Upper lobe of right lung (tissue), 1 donor: ENCODE data around the gene RAD9A. TPM values are rescaled to one million over a fixed set of nuclear protein-coding genes. Genes with fewer than 3 reads are reported as not detected.

Experiments
- ATAC-seq: fragments of 200-7000 bp; cut with Tn5 transposase; one replicate; pipeline ENCODE4 v1.9.1; 2020; ENCODE audit warnings: mild to moderate bottlenecking, moderate library complexity
- DNase-seq: peaks from one replicate; pipeline ENCODE4 v3.0.0-alpha.2; 2020
- H3K27ac ChIP-seq: fragments of 200-600 bp; one replicate; pipeline ENCODE4 v1.8.0; 2022
- H3K27me3 ChIP-seq: fragments of 200-600 bp; one replicate; pipeline ENCODE4 v1.8.0; 2022; ENCODE audit warnings: mild to moderate bottlenecking
- H3K36me3 ChIP-seq: fragments of 200-600 bp; one replicate; pipeline ENCODE4 v1.8.0; 2022
- H3K4me1 ChIP-seq: fragments of 200-600 bp; one replicate; pipeline ENCODE4 v1.8.0; 2022
- H3K4me3 ChIP-seq: fragments of 200-600 bp; one replicate; pipeline ENCODE4 v1.8.0; 2022; ENCODE audit warnings: mild to moderate bottlenecking
- H3K9me3 ChIP-seq: fragments of 200-600 bp; one replicate; pipeline ENCODE4 v1.8.0; 2022
- intact Hi-C: fragments of 100-400 bp; cut with DNase I; formaldehyde crosslinking; loops from one replicate; pipeline ENCODE4 v1.11.0; 2022
- total RNA-seq: library from RNA; stranded (reverse); fragmentation: NEBNext Ultra II Directional; extraction: Animal tissue kit (Norgen Biotek cat#: 25700); gene quantifications from one replicate; pipeline ENCODE4 v1.2.1, GENCODE V29; 2021
- TF ChIP-seq, protein P1 (sequence below): fragments of 200-600 bp; IDR thresholded peaks from one replicate; pipeline ENCODE4 v1.8.0; 2022; ENCODE audit warnings: antibody characterized with exemption
- donor health status: DM: no; HTN: yes; CAD: no; lungs with severe emphysema.

Gene RAD9A
- total RNA-seq, 1 donor from 2014 or later, result 20.7 TPM

DNA sequence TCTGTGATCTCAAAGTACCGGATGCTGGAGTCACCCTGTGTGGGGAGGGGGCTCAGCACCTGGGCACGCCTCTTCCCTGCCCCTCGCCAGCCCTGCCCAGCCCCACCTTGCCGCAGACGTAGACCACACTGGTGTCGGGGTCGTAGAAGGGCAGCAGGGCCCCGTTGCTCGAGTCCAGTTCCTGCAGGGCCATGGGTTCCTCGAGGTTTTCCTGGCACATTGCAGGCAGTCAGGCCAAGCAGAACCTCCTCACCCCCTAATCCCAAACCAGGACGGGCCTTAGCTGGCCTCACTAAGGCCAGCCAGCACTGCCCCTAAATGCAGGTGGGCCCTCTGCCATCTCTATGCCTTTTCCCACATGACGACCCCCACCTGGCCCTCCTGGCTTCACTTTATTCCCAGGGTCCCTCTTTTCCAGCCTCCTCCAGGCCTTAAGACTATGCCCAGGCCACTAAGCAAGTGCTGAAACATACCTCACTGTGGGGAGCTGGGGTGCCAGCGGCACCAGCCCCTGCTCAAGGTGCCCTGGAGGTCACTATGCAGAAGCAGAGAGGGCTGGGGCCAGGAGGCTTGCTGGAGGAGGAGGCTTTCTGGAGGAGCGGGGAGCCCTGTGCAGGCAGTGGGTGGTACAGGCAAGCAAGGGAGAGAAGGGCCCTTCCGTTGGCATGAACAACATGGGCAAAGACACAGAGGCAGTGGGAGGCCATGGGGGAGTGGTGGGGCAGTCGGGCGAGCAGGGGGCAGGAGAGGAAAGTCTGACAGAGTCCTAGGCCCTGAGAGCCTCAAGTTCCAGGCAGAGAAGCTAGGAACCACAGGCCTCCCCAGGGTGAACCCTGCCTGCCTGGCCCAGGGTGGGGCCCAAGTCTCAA is 48.7 kb downstream of the RAD9A start:
- H3K27ac ChIP-seq, result peak overlapping the region; percentile 65
- intact Hi-C loops, result no loop called here
- H3K4me1 ChIP-seq, result peaks cover 24% of the 10 kb centered on the region
- H3K27me3 ChIP-seq, result no peaks in the 10 kb centered on the region
- no peak for DNase-seq
- no peak overlapping the region for H3K4me3 ChIP-seq
- TF ChIP-seq, protein P1, sequence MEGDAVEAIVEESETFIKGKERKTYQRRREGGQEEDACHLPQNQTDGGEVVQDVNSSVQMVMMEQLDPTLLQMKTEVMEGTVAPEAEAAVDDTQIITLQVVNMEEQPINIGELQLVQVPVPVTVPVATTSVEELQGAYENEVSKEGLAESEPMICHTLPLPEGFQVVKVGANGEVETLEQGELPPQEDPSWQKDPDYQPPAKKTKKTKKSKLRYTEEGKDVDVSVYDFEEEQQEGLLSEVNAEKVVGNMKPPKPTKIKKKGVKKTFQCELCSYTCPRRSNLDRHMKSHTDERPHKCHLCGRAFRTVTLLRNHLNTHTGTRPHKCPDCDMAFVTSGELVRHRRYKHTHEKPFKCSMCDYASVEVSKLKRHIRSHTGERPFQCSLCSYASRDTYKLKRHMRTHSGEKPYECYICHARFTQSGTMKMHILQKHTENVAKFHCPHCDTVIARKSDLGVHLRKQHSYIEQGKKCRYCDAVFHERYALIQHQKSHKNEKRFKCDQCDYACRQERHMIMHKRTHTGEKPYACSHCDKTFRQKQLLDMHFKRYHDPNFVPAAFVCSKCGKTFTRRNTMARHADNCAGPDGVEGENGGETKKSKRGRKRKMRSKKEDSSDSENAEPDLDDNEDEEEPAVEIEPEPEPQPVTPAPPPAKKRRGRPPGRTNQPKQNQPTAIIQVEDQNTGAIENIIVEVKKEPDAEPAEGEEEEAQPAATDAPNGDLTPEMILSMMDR, result no peak
- H3K9me3 ChIP-seq, result no peaks in the 10 kb centered on the region
- peaks cover 25% of the 10 kb centered on the region for H3K36me3 ChIP-seq
- ATAC-seq, result no peak

DNA sequence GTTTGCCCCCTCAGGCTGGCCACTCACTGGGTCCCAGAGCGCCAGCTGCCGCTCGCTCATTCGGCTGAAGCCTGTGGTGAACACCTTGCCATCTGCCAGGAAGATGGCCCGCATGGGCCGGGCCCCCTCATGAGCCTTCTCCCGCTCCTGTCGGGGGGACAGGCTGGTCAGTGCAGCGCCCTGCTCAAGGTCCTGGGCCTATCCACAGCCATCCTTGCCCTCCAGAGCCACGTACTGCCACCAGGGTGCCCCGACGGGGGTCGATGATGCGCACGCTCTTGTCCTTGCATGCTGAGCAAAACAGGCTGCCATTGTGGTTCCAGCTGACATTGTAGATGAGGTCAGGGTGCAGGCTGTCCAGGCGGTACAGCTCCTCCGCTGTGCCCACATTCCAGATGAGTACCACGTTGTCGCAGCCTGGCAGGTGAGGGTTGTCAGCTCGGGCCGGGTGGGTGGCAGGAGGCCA is 49.3 kb downstream of the RAD9A start:
- TF ChIP-seq, protein P1, result no peak

DNA sequence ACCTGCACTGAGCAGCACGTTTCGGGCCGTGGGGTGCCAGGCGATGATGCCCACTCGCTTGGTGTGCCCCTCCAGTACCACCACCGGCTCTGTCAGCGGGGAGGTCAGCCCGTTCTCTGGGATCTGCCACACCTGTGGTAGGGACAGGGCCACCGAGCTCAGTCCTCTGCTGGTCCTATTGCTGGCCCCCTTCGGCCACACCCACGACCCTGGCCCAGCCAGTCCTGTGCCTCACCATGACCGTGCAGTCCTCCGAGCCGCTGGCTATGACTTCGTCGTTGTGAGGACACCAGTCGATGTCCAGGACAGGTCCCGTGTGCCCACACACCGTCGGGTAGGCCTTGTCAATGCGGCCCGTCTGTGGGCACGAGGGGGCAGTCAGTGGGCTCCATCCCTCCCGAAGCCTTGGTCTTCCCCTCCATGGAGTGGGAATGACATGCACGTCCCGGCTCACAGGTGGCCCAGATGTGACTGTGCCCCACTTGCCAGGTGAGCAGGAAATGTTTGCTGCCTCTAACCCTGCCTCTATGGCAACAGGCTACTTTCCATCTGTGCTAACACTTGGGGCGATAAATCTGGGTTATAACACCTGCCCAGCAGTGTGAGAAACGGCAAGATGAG is 50.1 kb downstream of the RAD9A start:
- Histone ChIP-seq H3K27ac (no peak overlapping the region), H3K4me1 (peaks cover 24% of the 10 kb centered on the region), H3K36me3 (peaks cover 18% of the 10 kb centered on the region), H3K4me3 (no peak overlapping the region), H3K27me3 (no peaks in the 10 kb centered on the region), H3K9me3 (no peaks in the 10 kb centered on the region)
- intact Hi-C loops, result no loop called here
- ATAC-seq (no peak), DNase-seq (no peak)
- TF ChIP-seq, protein P1, result no peak

More for the DNA sequence above, 49.3 kb downstream of the RAD9A start:
- DNase-seq, result no peak
- peaks cover 24% of the 10 kb centered on the region for H3K4me1 ChIP-seq
- intact Hi-C loops, result no loop called here
- ATAC-seq, result no peak
- H3K27me3 ChIP-seq, result no peaks in the 10 kb centered on the region
- peaks cover 18% of the 10 kb centered on the region for H3K36me3 ChIP-seq
- no peak overlapping the region for H3K4me3 ChIP-seq
- H3K27ac ChIP-seq, result no peak overlapping the region
- H3K9me3 ChIP-seq, result no peaks in the 10 kb centered on the region

DNA sequence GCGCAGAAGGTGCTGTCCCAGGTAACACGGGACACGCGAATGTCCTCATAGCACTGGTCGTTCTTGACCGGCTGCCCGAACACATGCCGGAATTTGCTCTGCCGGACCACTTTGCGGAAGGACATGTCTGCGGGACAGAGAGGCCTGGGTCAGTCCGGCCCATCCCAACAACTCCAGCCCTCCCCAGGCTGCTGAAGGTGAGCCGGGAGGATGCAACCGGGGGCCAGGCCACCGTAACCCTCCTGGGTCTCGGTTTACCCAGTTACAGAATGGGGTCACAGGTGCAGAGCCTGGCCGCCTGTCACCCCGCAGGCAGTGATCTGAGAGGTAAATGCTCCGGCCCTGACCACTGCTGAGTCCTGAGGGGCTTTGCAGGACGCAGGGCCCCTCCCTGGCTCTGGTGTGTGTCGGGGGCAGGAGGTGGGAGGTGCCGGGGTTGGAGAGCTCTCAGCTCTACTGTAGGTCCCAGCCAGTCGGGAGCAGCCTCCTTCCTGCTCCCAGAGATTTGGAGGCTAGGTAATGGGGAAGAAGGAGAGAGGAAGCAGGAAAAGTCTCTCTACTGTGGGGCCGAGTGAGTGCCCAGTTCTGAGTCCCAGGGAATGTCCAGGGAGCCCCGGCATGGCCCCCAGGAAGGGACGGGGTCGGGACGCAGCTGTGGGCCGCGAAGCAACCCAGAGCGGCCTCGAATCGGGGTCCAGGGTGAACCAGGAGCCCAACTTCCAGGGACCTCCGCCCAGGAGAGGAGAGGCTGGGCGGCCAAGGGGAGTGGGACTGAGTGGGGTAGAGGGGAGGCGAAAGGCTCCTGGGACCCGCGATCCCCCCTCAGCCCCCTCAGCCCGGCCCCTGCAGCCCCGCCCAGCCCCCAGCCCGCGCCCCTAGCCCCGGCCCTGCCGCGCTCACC is 51.0 kb downstream of the RAD9A start:
- ATAC-seq, result peak; percentile 1
- peaks cover 14% of the 10 kb centered on the region for H3K36me3 ChIP-seq
- intact Hi-C loops, result no loop called here
- peak overlapping the region; percentile 92 for H3K4me3 ChIP-seq
- no peaks in the 10 kb centered on the region for H3K27me3 ChIP-seq
- DNase-seq, result no peak
- peaks cover 24% of the 10 kb centered on the region for H3K4me1 ChIP-seq
- H3K27ac ChIP-seq, result peak overlapping the region; percentile 94
- TF ChIP-seq, protein P1, result no peak
- no peaks in the 10 kb centered on the region for H3K9me3 ChIP-seq

DNA sequence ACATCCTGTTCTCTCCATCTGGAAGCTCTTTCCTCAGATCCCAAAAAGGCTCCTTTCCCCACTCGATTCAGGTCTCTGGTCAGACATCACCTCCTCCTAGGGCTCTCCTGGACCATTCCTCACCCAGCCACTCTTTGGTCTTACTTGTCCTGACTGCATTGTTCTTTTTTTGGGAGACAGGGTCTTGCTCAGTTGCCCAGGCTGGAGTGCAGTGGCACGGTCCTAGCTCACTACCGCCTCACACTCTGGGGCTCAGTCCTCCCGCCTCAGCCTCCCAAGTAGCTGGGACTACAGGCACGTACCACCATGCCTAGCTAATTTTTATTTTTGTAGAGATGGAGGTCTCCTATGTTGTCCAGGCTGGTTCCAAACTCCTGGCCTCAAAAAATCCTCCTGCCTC is 53.7 kb downstream of the RAD9A start:
- Histone ChIP-seq H3K9me3 (no peaks in the 10 kb centered on the region), H3K36me3 (peaks cover 10% of the 10 kb centered on the region), H3K4me3 (no peak overlapping the region), H3K27ac (no peak overlapping the region), H3K27me3 (no peaks in the 10 kb centered on the region), H3K4me1 (peaks cover 21% of the 10 kb centered on the region)
- ATAC-seq (no peak), DNase-seq (no peak)
- TF ChIP-seq, protein P1, result no peak
- intact Hi-C loops, result no loop called here
